Dermis blood vessel endothelial cell (primary cell): ENCODE measurements around the gene RAD9A. TPM values are rescaled to one million over a fixed set of nuclear protein-coding genes. Genes with fewer than 3 reads are reported as not detected.
A peak's percentile ranks its signal among the peaks of the same experiment; 100 is the strongest.

ENCODE experiments used
- DNase-seq: peaks from one replicate; pipeline ENCODE4 v3.0.0; 2010
- total RNA-seq: library from RNA; depleted of rRNA; stranded (reverse); fragments of >200 nt; gene quantifications from 2 replicates; pipeline ENCODE4 v1.2.3, GENCODE V29; 2014

RAD9A gene
- total RNA-seq, 1 donor from 2014 or later, result 5.6 TPM

DNA sequence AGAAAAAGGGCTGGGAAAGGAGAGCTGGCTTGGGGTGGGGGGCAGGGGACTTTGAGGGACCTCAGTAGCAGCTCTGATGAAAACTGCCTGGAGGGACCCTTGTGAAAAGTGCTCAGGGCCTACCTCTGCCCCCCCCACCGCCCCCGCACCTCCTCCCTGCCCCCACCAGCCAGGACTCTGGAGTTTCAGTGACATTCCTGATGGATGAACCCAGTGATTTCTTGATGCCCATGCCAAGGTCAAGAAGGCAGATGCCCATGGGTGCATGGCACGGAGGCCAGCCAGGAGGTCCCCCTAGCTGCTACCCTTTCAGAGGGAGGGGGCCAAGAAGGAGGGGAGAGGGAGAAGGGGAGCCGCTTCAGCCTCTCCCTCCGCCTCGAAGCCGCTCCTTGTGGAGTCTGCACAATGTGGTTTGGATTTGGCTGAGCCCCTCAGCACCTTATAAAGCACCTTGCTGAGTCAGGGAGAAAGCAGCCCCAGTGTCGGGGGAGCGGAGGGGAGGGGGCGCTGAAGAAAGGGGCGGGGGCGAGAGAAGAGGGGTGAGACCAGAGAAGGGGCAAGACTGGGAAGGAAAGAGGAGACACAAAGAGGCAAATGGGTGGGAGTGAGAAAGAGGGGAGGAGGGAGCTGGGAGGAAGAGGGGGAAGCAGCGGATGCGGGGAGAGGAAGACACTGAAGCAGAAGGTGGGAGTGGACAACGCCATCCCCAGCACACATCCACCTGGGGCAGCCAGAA, 16.3 kb upstream of the RAD9A start:
- DNase-seq, result no peak

DNA sequence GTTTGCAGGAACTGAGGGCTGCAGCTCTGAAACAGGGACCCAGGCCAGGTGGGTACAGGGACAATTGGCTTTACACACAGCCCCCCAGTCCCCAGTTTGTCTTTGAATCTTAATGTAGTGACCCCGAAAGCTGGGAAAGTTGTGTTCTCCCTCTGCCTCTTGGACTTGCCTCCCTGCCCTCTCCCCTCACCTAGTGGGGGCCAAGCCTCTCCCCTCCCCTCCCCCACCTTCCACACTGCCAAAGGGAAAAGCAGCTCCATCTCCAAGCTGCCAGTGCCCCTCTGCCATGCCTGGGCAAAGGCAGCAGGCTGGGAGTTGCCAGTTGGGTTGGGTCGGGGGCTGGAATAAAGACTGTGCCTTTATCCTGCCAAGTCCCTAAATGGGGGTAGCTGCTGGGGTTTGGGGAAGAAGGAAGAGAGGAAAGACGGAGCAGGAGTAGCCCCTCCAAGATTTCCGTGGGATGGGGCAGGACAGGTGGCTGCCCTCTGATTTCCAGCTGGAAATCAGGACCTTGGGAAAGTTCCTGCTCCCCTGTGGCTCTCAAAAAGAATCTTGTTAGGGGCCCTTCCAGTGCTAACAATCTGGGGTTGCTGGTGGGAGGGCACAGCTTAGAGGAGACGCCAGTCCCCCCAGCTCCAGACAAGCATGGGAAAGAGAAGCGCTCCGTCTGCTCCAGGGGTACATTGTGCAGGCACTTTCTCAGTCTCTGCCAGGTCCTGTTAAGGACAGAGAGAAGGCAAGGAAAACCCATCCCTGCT, 15.5 kb upstream of the RAD9A start:
- DNase-seq, result no peak

DNA sequence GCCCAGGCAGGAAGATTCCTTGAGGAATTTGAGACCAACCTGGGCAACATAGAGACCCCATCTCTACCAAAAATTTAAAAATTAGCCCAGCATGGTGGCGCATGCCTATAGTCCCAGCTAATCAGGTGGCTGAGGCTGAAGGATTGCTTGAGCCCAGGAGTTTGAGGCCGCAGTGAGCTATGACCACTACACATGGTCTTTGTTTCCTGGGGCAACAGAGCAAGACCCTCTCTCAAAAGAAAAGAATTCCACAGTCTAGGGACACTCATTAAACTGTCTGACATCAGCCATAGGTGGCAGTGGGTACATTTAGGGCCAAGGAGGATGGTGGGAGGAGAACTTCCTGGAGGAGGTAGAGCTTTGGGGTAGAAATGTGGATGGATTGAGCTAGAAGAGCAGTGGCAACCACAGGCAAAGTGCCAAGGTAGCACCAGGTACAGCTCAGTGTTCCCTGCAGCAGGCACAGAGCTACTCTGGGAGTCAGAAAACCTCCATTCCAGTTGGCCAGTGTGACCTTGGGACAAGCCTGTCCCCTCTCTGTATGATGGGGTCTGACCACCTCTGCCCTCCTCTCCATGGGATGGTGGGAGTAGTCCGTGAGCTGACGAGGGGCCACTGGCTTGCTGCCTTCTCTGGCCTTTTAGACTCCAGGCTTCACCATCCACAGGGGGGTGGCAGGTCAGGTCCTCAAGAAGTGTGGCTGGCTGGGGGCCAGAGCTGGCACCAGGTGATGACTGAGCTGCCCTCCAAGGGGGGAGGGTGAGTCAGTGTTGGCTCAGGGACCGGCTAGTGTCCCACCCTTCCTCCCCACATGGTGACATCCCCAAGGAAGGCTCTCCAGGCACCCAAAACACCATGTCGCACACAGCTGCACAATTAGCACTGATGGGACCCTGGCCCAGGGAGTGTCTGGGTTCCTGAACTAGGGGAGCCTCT, 14.6 kb upstream of the RAD9A start:
- DNase-seq, result no peak

DNA sequence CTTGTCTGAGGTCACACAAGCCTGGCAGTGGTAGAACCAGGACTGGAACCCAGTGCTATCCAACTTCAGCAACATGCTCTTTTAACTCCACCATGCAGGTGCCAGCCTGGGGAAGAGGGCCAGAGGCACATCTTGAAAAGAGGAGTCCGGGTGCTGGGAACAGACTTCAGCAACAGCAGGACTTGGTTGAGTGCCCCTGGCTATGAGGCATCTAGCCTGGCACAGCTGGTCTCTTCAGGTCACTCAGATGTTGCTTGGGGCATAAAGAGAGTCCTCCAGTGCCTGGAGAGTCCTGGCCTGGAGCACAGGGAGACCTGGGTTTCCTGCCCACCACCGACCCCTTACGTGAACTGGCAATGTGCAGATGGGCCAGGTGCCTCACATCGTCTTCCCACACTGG, 13.2 kb upstream of the RAD9A start:
- no peak for DNase-seq

- DNase-seq, result no peak
These were observed 12.4 kb upstream of the RAD9A start for GRCh38 chr11:67379061-67380058.

- DNase-seq, result no peak
These were observed 10.4 kb upstream of the RAD9A start for GRCh38 chr11:67381244-67381972.

- DNase-seq, result peak; percentile 88
These were observed 9.3 kb upstream of the RAD9A start for GRCh38 chr11:67382276-67383136.

DNA sequence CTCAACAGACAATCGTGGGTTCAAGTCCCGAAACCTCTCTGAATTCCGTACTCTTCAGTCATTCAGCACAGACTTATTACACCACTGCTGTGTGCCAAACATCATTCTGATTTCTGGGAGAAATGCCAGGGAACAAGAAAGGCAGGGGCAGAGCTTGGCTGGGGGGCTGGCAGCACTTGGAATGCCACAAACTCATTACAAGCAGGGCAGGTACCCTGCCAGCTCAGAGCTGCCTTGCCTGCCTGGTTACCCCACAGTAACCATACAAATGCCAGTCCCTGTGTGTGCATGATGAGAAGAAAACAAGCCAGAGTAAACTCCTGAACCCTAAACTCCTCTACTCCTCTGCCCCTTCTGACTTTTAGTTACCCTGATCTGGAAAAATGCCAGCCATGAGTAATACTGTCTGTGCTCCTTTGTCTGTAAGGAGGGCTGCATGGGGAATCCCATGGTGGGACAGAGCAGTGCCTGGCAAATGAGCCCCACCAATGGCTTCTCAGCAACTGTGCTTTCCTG, 6.9 kb upstream of the RAD9A start:
- peak; percentile 61 for DNase-seq

DNA sequence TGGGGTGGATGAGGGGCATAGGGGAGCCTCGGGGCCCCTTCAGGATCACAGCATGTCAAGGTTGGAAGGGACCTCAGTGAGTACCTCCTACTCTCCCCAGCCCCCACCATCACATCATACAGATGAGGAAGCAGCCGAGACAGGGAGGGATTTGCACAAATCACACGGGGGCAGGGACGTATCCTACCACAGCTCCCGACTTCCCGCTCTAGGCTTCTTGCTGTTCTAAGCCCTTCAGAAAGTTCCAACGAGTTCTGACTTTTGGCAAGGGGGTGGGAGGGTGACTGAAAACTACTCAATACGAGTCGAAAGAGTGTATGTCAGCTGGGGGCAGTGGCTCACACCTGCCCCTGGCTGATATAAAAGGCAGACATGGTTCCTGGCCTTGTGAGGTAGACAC, 4.7 kb upstream of the RAD9A start:
- no peak for DNase-seq

- no peak for DNase-seq
These were observed 4.3 kb upstream of the RAD9A start for GRCh38 chr11:67387518-67387917.

GRCh38 chr11:67389477-67389876, 2.3 kb upstream of the RAD9A start:
- peak; percentile 69 for DNase-seq

DNA sequence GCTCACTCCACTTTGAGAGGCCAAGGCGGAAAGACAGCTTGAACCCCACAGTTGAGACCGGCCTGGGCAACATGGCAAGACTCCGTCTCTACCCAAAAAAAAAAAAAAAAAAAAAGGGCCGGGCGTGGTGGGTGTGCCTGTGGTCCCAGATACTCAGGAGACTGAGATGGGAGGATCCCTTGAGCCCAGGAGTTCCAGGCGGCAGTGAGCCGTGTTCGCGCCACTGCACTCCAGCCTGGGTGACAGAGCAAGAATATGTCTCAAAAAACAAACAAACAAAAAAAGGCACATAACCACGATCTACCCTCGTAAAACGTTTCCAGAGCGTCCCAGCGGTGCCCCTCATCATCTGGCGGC, 861 bp upstream of the RAD9A start:
- no peak for DNase-seq

DNA sequence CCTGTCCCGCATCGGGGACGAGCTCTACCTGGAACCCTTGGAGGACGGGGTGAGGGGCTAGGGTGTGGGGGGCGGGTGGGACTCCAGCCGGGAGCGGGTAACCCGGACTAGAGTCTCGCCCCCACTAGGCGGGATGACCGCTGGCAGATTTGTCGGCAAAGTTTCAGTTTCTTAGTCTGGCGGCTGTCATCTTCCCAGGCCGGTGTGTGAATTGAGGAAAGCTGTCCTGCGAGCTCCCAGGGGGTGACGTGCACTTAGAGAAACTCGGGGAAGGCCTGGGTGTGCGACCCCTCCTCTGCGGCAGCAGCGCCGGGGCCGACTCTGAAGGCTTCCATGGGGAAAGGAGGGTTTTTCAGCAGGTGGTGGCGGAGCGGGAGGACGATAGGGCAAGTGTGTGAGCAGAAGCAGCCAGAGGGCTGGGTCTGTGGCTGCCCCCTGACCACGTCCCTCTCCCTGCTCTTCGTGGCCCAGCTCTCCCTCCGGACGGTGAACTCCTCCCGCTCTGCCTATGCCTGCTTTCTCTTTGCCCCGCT, 463 bp downstream of the RAD9A start:
- peak; percentile 35 for DNase-seq

- DNase-seq, result no peak
These were observed 1.7 kb downstream of the RAD9A start for GRCh38 chr11:67393437-67393836.

- DNase-seq, result no peak
These were observed 2.2 kb downstream of the RAD9A start for GRCh38 chr11:67393990-67394389.

GRCh38 chr11:67395555-67396258, 3.9 kb downstream of the RAD9A start:
- no peak for DNase-seq

GRCh38 chr11:67396259-67396581, 4.4 kb downstream of the RAD9A start:
- DNase-seq, result no peak

- DNase-seq, result no peak
These were observed 5.0 kb downstream of the RAD9A start for GRCh38 chr11:67396587-67397389.
